HPDE6-E6E7 (cell line): ENCODE results near the gene NCKAP5.

Experiments
- DNase-seq: peaks from one replicate; pipeline ENCODE4 v3.0.0; 2011; ENCODE audit warnings: missing footprints; ENCODE audit errors: extremely low spot score

NCKAP5 gene

DNA sequence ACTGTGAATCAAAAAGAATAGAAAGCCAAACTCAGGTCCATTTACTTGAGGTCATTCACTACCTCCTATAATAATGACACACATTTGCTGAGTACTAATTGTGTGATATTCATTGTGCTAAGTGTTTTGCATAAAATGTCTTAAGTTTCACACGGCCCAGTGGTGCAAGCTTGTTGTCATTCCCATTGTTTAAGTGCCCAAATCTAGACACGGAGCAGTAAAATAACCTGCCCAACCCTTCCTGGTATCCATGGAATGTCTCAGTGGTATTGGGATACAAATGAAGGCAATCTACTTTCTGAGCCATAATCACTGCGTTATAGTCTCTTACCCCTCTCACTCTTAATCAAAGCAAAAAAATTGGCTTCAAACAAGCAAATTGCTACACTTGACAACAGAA, 233.3 kb downstream of the NCKAP5 start:
- no peak for DNase-seq

DNA sequence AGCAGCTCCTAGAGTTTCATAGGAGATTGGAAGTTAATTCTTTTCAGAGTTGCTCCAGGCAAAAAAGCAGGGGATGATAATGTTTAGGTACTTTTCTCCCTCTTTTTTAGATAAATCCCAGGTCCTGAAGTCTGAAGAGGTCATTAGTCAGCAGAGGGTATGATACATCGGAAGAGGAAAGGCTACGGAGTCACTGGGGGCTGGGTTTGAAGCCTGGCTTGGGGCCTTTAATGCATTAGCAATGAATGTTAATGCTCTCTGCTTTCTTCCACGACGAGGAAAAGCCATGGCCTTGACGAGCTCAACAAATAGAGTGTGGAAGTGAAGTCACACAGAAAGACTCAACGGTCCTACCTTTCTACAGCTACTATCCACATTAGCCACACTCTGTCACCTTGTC, 235.1 kb downstream of the NCKAP5 start:
- DNase-seq = peak; percentile 19

DNA sequence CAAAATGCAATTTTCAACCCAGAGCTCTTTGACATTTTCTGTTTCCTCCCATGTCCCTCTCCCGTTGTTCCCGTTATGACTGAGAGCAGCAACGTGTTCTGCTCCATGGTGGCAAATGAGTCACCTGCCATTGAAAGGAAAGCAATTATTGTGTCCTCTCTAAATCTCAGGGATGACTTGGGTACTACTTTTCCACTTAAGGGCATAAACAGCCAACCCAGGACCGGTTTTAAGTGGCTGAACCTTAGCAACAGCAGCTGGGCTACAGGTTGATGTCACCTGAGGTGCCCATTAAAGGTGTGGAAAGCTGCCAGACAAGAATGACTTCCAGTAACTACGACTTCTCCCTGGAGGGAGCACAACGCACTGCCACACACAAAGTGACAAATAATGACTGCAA, 236.8 kb downstream of the NCKAP5 start:
- DNase-seq = no peak

DNA sequence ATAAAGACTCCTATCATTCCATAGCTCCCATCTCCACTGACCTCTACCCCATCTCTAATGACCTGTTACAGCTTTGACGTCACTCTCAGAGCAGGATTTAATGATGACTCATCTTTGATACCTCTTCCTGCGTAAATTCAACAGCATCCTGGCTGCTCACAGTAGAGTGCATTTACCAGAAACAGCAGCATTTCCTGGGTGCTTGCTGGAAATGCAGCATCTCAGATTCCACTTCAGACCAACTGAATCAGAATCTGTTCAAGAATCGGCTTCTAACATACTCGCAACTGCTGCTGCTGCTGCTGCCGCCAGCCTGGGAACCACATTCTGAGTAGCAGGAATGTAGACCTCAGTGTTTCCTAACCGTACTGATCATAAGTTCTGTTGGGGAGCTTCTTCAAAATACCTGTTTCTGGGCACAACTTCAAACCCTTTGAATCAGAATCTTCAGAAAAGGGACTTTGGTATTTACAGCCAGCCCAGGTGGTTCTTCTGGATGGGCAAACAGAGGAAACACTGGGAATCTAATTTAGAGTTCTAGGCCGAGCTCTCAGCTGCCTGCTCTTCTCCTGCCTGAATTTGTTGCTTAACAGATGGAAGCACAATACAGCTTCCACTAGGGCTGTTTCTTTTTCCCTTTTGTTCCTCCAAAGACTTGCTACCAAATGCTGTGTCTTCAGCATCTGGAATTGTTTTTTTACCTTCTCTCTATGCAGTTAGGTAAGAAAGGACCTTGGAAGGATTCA, 241.4 kb downstream of the NCKAP5 start:
- no peak for DNase-seq

DNA sequence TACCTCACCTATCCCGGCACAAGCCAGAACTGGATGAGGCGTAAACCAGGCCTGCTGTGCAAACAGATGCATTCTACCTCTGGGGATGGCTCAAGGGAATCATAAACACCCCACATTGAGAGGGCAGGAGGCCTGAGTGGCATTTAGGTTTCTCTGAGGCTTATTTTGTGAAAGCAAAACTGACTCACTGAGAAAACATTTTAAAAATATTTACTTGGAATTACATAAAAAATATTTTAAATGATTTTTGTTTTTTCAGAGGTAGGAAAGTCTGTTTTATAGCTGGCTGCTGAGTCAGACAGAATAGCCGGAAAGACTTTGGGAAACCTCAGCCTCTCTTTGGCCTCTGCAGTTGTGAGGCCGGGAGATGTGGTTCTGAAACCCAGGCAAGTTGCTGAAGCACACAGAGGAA, 244.1 kb downstream of the NCKAP5 start:
- DNase-seq = no peak

DNA sequence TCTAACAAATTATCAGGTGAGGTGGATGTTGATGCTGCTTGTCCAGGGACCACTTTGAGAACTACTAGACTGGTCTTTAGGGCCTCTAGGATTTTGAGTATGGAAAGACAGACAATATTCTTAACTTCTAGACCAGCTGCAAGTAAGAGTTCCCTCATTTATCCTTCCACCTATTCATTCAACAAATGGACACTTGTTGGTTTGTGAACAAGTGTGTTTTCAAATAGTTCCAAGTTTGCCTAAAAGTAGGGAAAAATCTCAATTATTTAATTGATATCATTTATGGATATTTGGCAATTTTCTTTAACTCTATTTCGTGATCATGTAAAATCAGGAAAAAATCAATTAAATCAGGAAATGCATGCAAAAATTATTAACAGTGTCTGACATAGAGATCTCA, 245.4 kb downstream of the NCKAP5 start:
- no peak for DNase-seq

DNA sequence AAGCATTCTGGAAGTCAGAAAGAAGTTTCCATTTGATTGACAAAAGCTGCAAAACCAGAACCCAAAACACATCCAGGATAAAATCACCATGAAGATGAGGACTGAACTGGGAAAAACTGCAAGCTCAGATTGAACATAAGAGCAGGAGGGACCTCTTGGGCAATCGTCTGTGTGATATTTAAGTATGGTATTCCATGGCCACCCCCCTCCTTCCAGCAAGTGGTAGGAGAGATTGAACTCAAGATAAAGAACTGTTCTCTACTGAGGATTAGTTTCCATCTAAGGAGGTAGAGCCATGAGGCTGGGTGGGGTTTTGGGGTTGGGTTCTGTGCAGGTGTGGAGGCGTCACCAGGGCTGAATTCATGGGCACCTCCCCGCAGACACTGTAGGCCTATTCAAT, 251.1 kb downstream of the NCKAP5 start:
- no peak for DNase-seq

DNA sequence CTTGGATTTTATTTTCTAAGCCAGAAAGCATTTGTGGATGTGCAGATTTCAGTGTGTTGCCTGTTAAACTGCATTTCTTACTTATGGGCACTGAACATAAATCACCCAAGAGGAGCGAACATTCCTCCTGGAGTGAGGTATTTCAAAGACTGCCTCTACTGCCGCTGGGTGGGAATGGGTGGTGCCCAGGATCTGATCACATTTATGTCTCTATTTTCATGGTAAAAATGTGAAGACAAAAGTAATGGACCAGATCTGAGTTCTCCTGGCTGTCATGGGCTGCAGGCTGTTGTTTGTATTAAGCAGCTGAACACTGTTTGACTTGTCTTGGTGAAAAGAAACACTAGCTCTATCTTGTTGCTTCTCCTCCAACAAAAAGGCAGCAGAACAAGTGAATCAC, 251.7 kb downstream of the NCKAP5 start:
- no peak for DNase-seq

DNA sequence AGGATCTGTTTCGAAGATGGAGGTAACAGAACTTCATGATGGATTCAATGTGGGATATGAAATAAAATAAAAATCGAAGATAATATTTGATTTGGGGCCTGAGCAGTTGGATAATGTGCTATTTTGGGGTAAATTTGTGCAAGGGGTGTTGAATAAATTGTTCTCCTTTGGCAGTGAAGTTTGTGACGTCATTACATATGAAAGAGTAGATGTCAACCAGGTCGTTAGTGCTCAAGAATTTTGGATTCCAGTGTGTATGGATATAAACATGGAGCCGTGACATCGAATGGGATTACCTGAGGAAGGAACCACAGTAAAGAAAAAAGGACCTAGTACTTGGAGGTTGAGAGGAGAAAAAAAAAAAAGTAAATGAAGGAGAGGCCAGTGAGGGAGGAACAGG, 253.0 kb downstream of the NCKAP5 start:
- DNase-seq = no peak

DNA sequence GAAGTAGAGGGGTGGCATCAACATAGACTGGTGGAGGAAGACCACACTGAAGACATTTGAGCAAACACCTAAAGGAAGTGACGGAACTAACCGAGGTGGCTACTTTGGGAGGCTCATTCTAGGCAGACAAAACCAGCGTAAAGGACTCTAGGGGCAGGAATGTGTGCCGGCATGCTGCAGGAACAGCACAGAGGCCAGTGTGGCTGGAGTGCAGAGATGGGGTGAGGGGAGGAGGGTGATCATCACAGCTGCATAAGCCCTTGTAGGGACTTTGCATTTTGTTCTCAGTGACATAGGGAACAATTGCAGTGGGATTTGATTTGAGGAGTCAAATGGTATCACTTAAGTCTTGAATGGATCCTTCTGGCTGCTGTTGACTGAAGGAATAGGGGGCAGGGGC, 253.5 kb downstream of the NCKAP5 start:
- no peak for DNase-seq

DNA sequence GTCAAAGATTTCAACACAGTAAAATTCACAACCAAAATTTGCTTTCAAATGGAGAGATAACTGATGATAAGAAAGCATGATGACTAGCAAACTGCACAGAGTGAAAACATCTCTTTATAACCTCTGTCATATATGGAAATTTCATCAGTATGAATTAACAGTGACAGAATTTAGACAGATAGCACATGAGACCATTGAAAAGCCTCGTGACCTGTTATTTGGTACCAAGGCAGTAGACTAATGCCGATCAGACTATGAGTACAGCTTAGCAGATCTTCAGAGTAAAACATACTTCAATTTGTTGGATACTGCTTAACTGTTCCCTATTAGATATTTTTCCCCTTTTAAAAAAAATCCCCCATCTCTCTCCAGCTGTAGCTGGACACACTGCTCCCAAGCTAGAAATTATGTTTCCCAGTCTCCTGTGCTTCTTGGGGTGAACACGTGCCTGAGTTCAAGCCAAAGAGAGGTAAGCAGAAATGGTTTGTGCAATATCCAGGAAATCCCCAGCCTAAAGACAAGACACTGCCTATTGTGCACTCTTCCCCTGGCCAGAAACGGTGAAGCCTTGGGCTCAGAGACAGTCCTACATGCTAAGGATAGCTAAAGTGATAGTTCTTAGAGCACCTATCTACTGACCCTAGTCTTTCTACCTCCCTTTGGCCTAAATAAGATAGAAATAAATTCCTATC, 256.1 kb downstream of the NCKAP5 start:
- DNase-seq = no peak

DNA sequence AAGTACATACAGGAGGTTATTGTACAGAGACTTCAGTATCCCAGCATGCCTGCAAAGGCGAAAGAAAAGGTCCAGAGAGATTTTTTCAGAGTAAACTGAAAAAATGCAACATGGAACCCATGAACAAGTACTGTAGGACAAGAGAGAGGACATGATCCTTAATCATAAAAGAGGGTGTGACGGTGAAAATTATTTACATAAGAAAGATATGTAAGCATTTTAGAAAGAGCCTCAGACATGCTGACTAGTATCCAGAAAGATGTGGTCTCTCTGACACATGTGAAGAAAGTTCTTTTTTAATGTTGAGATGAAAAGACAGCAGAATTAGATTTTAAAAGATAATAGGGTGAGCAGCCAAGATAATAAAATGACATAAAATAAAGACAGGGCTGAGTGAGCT, 262.0 kb downstream of the NCKAP5 start:
- no peak for DNase-seq

DNA sequence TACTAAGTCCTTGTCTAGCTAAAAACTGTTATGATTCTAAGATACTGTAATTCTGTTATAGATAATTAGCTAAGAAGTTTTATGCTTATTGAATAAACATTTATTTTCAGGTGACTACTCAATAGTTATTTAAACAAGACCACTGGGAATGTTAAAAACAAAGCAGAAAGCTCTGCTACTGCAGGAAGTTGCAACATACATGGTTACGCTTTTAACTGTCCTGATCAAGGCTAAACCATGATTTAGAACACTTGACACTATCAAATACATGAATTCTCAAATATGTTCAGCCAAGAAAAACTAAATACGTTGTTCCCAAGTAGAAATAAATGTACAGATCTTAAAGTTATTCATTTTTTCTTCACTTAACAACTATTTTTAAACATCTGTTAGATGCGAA, 263.9 kb downstream of the NCKAP5 start:
- DNase-seq = no peak

DNA sequence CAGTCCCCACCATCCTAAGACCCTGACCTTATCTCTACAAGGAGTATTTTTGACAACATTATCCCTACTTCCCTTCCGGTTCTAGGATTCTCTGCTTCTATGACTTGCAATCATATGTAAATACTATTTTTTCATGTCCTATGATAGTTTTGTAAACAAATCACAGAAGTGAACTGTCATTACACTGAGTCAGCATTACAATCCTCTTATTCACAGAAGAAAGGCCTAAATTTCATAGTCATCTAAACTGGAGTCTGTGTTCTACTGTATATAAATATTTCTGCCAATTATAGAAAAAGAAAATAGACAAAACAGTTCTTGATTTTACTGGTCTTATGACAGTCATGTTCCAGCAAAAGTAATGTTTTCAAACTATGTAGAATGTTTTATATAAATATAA, 265.1 kb downstream of the NCKAP5 start:
- DNase-seq = no peak

DNA sequence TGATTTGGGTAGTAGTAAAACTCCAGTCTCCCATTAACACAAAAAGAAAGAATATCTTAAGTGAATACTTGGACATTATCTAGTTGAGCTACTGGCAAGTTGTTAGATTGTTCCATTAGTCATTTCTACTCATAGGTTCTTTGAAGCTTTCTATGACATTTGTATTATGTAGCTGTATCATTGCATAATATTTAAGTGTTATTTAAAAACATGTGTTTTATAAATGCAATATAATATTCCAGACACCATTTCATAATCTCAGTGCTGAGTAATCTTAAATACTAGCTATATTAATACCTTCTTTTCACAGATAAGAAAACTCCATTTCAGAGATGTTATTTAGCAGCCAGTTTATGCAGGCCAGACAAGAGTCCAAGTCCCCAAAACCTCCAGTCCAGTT, 271.9 kb downstream of the NCKAP5 start:
- DNase-seq = no peak

DNA sequence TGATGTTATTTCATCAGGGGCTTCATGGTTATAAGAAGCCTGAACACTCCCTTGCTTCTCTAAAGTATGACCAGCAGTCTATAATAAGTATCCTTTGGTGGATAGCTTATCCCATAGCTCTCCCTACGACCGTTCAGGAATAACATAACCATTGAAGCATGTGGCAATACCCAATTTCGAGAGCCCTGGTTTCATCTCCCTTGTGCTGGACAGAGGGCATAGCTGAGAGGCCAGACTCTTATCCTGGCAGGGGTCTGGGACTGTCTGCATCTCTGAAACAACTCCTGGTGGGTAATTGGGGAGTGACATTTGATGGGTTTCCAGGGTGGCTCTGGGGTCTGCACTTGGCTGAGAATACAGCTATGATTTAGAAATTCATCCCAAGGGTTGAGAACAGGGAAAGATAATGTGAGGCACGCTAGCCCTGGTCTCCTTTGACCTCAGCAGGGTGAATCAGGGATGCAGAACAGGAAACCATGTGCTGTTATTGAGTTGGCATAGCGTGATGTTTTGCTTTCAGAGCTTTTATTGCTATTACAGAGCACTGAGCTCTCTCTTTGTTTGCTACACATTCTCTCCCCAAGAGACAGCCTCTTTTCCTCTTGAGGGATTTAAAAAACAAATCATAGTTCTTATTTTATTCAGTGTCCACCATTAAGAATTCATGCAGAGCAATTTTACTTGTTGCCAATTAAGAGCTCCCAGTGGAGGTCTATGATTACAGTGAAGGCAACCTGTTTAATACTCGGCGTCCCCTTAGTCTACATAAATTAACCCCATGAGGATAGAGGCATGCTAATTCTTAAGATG, 274.5 kb downstream of the NCKAP5 start:
- no peak for DNase-seq

DNA sequence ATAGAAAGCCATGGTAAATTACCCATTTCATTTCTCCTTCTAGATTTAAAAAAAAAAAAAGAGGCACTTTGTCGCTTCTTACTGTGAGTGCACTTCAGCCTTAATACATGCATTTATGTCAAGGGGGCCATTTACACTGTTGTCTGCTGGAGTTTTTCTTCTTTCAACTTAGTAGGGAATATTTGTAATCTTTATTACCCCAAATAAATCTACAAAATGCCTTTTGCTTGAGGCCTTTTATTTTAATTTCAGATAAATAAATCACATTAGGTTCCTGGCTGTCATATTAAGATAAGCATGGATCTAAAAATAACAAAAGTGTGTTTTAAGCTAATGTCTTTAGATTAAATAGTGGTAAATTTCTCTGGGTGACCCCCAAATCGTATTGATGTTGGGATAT, 276.0 kb downstream of the NCKAP5 start:
- no peak for DNase-seq

DNA sequence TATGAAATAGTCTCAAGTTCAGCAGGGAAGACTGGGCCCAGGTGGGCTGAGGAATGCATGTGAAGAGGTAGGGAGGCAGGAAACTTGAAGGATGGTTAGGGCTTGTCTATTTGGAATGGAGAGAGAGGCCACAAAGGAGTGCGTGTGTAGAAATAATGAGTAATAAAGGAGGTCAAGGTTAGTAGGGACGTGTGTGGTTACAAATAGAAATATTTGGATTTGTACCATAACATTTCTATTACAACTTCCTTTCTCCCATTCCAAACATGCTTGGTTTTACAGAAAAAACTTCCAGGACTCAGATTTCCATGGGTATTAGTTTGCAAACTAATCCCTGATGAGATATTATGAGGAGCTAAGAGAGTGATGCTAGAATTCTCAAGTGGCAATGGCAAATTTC, 280.6 kb downstream of the NCKAP5 start:
- DNase-seq = no peak

DNA sequence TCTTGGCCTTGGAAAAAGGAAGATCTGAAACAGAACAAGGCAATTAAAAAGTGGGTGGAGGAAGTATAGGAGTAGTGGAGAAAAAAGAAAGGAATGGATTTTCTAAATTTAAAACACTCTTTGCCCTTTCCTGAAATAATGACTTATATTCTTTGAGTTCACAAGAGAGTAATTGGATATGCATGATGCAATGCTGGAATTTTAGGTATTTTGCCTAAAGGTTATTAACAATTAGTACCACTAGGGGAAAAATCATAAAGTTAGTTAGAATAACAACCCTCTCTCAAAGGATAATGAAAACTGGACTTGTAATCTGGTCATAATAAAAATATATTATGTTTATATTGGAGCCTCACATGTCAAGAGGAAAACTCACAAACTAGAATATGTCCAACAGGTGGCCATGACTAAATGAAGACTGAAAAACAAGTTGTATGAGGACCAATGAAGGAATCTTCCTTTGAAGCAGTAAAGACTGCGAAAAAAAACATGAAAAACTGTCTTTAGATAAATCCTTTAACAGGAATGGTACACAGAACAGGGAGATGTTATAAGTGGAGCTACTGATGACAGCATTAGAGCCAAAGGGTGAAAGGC, 281.8 kb downstream of the NCKAP5 start:
- DNase-seq = no peak

DNA sequence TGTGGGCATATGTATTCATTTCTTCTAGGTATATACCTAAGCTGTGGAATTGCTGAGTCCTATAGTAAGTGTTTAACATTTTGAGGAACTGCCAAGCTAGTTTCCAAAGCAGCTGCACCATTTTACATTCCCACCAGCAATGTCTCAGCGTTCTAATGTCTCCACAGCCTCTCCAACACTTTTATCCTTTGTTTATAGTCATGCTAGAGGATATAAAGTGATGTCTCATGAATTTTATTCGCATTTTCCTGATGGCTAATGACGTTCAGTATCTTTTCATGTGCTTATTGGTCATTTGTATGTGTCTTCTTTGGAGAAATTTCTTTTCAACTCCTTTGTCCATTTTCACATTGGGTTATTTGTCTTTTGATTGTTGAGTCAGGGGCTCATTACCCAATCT, 295.2 kb downstream of the NCKAP5 start:
- DNase-seq = no peak

DNA sequence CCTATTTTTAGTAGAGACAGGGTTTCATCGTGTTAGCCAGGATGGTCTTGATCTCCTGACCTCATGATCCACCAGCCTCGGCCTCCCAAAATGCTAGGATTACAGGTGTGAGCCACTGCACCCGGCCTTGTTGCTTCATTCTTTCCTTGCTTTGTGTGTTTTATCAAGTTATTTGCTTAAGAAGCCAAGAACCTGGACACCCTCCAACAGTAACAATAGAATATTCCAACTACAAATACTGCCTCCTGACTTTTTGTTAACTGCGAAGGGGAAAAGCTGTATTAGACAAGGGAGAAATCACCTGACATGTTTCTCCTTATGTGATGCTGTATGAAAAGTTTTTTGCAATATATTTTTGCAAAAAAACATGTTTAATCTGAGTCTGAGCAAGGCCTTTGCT, 297.2 kb downstream of the NCKAP5 start:
- no peak for DNase-seq

DNA sequence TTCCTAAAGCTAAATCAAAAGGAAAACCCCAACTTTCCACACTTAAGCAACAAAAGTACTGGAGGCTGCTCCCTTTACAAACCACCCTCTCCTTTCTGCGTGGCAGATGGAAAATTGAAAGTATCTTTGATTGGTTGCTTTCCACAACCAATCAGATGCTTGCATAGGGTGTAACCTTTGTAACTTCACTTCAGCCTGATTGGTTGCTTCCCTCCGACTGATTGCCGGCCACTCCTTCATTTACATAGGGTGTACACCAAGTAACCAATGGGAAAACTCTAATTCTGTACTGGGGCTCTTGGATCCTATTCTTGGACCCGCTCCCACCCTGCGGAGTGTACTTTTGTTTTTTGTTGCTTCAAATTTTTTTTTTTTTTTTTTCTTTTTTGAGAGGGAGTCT, 297.7 kb downstream of the NCKAP5 start:
- DNase-seq = no peak
